Fibroblast of skin of left biceps (primary cell): Measurements from ENCODE around the gene SPIN1.

ENCODE experiments used
- DNase-seq, 2 experiments: peaks; one replicate each; pipeline ENCODE4 v3.0.0-alpha.2; 2013; ENCODE audit warnings: low read depth in 2 of 2

The SPIN1 gene

DNA sequence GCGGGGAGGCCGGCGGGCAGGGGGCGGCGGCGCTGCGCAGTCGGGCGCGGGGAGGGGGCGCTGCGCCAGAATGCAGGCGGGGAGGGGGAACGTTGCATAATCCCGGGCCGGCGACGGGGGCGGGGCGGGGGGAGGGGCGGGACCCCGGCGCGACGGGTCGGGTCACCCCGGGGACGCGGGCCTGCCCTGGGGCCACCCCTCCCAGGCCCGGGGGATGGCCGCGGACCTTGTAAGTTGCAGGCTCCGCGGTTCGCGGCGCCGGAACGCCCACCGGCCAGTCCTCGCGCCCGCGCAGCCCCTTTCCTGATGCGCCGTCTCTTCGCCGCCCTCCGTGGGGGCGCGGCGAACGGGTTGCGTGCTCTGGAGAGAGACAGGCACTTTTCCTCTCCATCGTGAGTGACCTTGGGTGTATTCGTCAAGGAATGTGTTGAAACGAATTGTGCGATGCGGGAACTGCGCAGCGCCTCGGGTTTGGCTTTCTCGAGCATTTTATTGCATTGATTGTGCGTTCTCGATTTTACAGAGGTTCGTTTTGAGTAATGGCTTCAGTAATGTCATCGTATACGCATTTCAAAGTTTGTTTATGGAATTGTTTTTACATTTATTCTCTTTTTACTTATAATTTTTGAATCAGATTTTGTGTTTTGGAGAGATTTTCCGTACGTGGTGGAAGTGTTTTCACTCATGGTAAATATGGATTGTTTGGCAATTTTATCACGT, 802 bp downstream of the SPIN1 start:
- DNase-seq, result peak in 1 of 2 experiments; percentile 45

DNA sequence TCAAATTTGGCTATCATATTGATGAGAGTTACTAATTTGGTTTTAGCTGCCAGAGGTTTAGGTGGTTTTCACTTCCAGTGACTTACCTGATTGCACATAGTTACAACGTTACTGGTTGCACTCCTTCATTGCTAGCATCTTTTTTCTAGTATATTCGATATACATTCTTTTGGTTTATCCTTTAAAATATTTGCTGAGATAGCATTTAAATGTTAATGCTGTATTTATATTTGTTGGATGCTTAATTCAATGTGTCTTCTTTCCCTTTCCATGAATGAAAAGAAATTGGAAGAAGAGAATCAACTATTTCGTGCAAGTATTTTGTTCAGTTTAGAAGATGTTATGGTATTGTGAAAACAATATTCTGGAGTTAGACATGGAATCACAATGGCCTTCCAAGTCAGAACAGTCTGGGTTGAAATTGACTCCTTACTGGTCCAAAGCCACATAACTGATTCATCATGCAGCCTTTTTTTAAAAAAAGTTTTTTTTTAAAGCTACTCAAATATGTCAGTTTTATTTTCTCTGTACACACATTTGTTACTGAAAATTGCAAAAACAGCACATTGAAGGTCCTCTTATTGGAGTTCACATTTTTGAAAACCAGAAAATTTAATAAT, 2.2 kb downstream of the SPIN1 start:
- DNase-seq, result no peak

DNA sequence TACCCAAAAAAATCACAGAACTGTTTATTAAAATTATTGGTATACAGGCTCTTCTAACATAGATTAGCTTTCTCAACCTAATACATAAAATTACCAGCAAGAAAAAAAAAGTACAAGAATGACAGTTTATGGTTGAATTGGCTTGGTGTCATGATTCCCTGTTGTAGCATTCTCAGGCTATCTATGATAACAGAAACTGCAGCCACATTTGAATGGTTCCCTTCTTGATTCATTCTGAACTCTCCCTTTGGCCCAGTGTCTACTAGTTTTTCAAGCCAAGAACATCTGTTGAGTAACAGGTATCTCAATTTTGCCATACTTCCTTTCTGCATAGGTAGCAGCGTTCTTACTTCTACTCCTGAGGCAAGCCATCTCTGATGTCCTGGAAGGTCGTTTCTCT, 3.0 kb downstream of the SPIN1 start:
- no peak for DNase-seq

DNA sequence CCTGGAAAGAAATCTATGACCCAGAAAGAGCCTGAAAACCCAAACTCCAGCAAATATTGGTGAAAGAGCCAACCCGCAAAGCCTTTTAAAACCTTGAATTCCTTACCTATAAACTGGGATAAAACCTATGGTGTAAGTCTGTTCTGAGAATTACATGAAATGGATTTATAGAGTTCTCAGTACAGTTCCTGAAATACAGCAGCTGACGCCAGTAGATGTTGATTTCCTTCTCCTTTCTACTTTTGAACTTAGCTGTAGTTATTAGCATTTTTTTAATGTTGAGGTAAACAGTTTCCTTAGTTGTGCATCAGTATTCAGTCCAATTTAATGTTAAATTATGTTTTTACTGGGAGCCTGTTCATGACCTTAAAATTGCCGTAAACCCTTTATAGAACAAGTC, 3.7 kb downstream of the SPIN1 start:
- no peak for DNase-seq

DNA sequence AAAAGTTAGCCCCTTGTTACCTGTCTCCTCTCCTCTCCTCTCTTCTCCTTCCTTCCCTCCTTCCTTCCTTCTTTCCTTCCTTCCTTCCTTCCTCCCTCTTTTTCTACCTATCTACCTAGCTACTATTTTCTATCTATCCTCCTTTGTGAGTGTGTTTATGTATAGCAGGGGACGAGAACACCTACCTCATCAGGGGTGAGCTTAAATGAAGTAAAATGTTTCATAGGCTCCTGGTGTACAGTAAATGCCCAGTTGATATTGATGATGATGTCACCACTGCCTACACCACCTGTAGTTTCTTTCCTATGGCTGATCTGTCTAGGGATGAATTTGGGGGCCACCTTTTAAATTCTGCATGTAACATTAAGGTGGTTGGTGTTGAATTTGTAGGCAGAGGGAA, 4.3 kb downstream of the SPIN1 start:
- DNase-seq, result no peak

DNA sequence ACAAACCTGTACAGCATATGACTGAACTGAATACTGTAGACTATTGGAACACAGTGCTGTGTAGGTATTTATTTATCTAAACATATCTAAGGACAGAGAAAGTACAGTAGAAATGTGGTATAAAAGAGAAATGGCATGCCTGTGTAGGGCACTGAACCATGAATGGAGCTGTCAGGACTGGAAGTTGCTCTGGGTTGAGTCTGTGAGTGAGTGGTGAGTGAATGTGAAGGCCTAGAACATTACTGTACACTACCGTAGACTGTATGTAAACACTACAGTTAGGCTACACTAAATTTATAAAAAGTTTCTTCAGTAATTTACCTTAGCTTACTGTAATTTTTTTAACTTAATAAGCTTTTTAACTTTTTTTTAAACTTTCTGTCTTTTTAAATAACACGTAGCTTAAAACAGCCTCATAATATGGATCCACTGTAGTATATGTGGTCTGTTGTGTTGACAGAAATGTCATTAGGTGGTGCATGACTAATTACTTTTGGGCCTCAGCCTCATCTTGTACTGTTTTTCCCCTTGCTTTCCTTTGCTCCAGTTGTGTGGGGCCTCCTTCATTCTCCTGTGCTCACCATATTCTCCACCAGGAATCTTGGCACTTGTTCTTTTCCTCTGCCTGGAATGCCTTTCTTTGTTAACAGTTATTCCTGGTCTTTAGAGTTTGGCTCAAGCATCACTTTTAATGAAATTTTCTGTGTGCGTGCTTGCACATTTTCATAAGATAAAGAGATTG, 8.8 kb downstream of the SPIN1 start:
- peak; percentile 88 to 89 for DNase-seq

DNA sequence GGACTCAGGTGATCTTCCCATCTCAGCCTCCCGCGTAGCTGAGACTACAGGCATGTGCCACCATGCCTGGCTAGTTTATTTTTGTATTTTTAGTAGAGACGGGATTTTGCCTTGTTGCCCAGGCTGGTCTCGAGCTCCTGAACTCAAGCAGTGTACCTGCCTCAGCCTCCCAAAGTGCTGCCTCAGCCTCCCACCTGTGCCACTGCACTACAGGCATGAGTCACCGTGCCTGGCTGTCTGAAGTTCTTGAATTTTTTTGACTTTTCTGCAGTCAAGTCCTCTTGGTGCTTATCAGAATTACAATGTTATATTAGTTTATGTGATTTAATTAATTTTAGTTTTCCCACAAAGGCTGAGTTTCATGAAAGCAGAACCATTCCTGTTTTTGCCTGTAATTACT, 9.8 kb downstream of the SPIN1 start:
- no peak for DNase-seq

DNA sequence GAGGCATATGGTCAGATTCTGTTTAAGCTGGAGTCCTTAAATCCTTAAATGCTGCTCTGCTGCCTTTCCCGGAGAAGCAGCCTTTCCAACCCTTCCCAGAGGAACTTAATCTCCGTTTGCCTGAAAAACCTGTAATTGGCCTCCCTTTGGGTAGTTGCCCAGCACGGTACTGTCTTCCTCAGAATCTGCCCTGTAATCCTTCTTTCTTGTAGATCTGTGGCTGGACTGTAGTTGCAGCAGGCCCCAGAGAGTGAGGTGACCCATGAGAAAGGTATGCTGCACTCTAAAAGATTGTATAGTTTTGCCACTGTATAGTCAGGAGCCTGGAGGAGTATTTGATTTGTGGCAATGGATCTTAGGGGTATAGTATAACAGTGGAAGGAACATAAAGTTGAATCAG, 11.7 kb downstream of the SPIN1 start:
- DNase-seq, result peak; percentile 82 to 83

DNA sequence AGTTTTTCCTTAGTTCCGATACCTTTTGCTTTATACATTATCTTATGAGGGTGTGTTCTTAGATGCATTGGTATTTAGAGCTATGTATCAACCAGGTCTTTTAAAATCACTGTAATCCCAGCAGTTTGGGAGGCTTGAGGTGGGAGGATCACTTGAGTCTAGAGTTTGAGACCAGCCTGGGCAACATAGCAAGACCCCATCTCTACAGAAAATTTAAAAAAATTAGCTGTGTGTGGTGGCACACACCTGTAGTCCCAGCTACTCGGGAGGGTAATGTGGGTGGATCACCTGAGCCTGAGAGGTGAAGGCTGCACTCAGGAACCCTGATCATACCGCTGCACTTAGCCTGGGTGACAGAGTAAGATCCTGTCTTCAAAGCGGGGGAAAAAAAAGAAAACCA, 15.1 kb downstream of the SPIN1 start:
- DNase-seq, result no peak

DNA sequence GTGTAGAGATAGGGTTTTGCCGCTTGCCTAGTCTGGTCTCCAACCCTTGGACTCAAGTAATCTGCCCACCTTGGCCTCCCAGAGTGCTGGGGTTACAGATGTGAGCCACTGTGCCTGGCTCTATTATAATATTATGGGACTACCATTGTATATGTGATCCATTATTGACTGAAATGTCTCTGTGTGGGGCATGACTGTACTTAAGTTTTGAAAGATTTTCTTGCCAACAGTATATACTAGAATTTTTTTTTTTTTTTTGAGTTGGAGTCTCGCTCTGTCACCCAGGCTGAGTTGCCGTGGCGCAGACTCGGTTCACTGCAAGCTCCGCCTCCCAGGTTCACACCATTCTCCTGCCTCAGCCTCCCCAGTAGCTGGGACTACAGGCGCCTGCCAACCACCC, 17.8 kb downstream of the SPIN1 start:
- DNase-seq, result no peak

DNA sequence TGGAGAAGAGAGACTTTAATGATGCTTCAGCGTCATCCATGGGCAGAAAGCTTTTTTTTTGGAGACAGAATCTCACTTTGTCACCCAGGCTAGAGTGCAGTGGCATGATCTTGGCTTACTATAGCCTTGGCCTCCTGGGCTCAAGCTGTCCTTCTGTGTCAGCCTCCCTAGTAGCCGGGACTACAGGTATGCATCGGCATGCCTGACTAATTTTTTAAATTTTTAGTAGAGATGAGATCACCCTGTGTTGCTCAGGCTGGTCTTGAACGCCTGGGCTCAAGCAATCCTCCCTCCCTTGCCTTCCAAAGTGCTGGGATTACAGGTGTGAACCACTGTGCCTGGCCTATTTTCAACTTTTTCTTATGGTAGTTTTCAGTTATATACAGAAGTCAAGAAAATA, 23.2 kb downstream of the SPIN1 start:
- no peak for DNase-seq

DNA sequence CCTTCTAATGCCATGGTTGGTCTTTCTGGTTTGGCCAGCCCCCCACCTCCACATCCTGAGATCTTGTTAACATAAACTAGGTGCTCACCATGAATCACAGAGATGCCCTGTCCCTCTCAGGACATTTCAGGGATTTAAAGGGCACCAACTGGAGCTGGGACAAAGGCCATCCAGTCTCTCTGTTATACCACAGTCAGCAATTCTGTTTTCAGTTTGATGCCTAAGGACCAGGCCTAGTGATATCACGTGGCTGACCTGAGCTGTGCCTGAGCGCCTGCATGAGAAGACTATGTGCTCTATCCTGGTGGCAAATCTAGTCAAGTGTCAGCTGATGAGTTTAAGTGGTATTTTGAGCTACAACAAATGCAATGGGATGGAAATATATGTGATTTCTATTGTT, 26.1 kb downstream of the SPIN1 start:
- DNase-seq, result no peak

DNA sequence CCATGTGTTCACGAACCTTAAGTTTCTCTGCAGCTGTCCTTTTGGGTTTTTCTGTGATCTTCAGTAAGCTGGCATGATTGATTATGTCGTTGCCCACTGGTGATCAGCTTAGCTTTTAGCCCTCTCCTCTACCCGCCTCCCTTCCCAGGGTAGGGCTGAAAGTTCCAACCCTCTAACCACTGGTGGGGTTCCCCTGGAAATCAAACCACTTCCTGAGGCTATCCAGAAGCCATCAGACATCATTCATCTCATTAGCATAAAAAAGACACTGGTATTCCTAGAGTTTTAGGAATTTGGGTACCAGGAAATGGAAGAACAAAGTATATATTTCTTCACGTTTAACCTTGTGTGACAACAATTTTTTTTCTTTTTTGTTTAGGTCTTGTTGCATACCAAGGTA, 29.8 kb downstream of the SPIN1 start:
- no peak for DNase-seq

DNA sequence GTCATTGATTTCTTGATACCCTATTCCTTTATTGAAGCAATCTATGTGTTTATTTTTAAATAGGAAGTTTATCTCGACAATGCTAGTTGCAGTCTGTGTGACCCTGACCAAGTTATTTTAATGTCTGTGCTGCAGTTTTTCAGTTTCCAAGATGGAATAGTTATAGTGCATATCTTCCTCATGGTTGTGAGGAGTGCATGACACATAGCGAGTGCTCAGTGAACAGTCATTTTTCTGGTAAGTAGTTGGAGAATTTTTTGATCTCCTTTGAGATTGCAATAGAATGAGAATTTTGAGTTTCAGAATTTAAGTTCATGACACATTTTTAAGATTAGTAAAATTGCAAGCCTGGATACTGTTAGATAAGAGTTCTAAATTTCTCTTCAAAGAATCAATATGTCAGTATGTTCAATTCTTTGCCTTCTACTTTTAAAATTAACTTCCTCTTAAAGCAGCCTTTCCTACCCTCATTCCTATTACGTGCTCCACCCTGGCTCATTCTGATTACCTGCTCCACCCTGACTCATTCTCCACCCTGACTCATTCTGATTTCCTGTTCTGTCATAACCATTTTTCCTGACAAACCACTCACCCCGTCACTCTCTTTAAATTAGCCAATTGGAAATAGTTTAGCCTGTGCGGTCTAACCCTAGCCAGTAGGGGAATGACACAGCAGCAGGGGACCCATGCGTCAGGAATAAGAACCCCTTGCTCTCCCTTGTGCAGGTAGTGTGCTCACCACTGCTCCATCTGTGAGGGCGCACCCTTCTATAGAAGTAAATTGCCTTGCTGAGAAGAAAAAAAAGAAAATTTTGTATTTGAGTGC, 30.7 kb downstream of the SPIN1 start:
- no peak for DNase-seq

DNA sequence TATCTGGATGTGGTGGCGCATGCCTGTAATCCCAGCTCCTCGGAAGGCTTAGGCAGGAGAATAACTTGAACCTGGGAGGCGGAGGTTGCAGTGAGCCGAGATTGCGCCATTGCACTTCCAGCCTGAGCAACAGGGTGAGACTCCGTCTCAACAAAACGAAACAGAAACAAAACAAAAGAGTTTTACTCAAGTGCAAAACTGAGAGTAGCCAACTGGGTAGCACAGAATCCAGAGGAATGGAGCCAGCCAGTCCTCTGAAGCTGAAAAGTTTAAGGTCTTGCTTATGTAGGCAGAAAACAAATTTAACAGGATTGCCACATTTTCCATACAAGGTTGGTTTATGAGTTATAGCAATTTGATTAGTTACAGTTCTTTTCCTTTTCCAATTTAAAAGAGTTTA, 32.0 kb downstream of the SPIN1 start:
- no peak for DNase-seq

DNA sequence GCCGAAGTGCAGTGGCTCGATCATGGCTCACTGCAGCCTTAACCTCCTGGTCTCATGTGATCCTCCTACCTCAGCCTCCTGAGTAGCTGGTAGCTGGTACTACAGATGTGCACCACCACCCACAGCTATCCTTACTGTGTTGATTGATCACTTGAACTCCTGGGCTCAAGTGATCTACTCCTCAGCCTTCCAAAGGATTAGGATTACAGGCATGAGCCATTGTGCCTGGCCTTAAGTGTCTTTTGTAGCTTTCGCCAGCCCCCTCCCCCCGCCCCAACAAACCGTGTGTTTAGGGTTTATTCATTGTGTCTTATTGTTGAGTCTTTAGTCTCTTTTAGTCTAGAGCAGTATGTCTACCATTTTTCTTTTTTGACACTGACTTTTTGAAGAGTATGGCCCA, 33.1 kb downstream of the SPIN1 start:
- DNase-seq, result no peak

DNA sequence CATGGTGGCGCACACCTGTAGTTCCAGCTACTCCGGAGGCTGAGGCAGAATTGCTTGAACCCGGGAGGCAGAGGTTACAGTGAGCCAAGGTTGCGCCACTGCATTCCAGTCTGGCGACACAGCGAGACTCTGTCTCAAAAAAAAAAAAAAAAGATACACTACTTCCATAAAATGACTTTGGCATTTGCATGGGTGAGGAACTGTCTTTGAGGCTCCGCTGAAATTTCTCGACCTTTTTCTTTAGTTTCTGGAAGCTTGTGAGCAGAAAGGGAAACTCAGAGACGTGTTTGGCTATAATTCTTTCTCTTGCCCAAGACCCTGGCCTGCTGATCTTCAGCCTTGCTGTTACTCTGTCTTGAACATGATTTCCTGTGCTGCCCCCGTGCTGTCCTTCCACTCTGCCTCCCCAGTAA, 37.3 kb downstream of the SPIN1 start:
- DNase-seq, result no peak

DNA sequence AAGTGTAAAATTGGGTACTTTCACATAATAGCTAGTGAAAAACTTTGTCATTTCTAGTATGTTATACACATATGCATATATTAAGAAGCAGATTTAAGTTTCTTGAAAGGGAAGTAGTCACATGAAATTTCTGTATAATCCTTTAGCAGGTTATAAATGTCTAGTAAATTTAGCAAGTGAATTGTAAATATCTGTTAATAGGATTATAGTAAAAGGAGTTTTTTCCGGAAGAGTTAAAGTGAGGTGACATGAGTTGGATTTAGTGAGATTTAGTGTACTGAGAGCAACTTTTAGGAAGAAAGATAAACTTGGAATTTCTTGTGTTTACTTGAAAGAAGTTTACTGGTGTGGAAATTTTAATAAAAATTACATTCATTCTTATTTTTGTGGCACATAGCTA, 38.4 kb downstream of the SPIN1 start:
- DNase-seq, result no peak

DNA sequence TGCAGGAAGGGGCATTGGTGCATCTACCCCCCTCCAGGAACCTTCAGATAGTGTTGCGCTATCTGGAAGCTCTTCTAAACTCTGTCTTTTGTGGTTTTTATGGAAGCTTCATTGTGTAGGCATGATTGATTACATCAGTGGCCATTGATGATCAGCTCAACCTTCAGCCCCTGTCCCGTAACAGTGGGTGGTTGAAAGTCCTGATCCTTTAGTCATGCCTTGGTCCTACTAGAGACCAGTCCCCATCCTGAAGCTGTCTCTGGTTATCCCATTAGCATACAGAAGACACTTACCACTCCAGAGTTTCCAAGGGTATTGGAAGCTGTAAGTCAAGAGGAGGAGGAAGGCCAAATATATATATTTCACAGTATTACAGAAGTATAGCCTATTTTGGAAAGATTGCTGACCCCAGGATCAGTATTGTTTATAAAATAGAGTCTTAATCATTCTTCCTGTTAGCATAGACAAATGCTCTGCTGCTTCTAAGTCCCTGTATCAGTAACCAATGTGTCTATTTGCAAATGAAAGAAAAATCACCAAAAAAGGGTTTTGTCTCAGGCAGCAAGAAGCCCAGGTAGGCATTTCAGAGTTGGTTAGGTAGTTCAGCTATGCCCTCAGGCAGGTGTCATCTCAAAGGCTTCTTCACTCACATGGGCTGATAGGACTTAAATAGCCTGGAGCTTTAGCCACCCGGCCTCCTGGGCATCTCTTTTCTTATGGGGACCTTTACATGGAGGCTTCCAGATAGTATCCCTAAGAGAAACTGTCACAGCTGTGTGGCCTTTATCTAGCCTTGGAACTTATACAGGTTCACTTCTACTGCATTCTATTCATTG, 41.6 kb downstream of the SPIN1 start:
- DNase-seq, result no peak

DNA sequence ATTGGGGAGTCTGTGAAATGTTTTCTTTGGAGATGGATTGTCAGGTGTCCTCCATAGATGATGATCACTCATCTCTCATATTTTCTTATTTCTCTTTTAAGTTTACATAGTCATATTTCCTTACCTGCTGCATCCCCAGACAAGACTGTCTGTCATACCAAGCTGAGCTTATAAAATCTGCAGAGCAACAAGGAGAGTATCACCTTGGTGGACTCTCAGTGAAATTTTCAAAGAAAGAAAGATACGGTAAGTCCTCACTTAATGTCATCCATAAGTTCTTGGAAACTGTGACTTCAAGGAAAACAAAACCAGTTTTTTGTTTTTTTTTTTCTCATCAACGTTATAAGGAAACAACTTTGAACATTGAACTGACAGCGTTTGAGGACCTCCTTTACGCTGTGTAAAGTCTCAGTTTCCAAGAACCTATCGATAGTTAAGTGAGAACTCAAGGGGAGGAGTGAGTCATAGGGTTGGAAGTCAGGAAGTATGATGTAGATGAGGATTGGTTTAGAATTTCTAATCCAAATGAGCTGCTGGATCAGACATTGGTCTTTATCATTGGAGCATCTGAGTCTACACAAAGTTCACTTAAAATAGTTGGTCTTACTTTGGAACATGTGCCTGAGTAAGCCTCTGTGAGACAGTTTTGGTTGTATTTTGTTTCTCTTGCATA, 45.5 kb downstream of the SPIN1 start:
- no peak for DNase-seq

DNA sequence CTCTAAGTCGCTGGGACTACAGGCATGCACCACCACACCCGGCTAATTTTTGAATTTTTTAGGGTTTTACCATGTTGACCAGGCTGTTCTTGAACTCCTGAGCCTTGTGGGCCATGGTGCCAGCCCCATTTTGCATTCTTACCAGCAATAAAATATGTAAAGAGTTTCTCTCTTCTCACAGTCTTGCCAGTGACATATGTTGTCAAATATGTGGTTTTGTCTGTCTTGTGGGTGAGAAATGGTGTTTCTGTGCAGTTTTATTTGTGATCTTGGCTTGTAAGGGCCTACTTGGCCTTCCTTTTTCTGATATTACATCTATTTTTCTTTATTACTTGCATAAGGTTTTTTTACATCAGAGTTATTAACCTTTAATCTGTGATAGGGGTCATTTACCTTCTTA, 47.1 kb downstream of the SPIN1 start:
- no peak for DNase-seq
